Type B pancreatic cell (in vitro differentiated cells): Measurements from ENCODE around the gene BPIFA3. TPM values are rescaled to one million over a fixed set of nuclear protein-coding genes. Genes with fewer than 3 reads are reported as not detected.

ENCODE experiments used
- DNase-seq: peaks from one replicate; pipeline ENCODE4 v3.0.0; 2021; ENCODE audit warnings: mixed read lengths; ENCODE audit not compliant: unreplicated experiment; ENCODE audit errors: extremely low spot score
- H3K27ac Mint-ChIP-seq: 2 replicates; pipeline ENCODE4 v1.8.0; 2021; ENCODE audit warnings: mild to moderate bottlenecking, mixed read lengths
- H3K27me3 Mint-ChIP-seq: 2 replicates; pipeline ENCODE4 v1.8.0; 2021; ENCODE audit warnings: mixed read lengths
- H3K36me3 Mint-ChIP-seq: 2 replicates; pipeline ENCODE4 v1.8.0; 2021; ENCODE audit warnings: mixed read lengths
- H3K4me1 Mint-ChIP-seq: one replicate; pipeline ENCODE4 v1.8.0; 2021; ENCODE audit warnings: mixed read lengths; ENCODE audit not compliant: unreplicated experiment
- H3K4me3 Mint-ChIP-seq: 2 replicates; pipeline ENCODE4 v1.8.0; 2021; ENCODE audit warnings: mild to moderate bottlenecking, mixed read lengths
- H3K9me3 Mint-ChIP-seq: 2 replicates; pipeline ENCODE4 v1.8.0; 2021; ENCODE audit warnings: mixed read lengths
- CTCF ChIP-seq: fragments of 200-600 bp; sonication (generic); conservative IDR thresholded peaks from 2 replicates; pipeline ENCODE4 v1.5.0; 2021; ENCODE audit warnings: antibody characterized with exemption, mild to moderate bottlenecking
- long read RNA-seq: library from polyadenylated mRNA; unstranded; transcript quantifications from one replicate; pipeline ENCODE4 v2.0.0, GENCODE V29; 2020
- total RNA-seq: library from RNA; stranded (reverse); gene quantifications from 2 replicates; pipeline ENCODE4 v1.2.1, GENCODE V29; 2021; ENCODE audit warnings: low replicate concordance

BPIFA3 gene
- total RNA-seq: not detected in 2 replicates
- long read RNA-seq: 0 reads

GRCh38 chr20:33217052-33217451, at the start of gene BPIFA3:
TSS of gene BPIFA3 (plus strand) at chr20:33217352. CDS start at chr20:33217537, 185 bp downstream.
- Mint-ChIP-seq H3K9me3 (no peaks in the 10 kb centered on the region), H3K27me3 (peaks cover 57% of the 10 kb centered on the region), H3K27ac (no peak within 1 kb of the TSS), H3K36me3 (no peaks in the 10 kb centered on the region), H3K4me1 (no peaks in the 10 kb centered on the region), H3K4me3 (no peak within 1 kb of the TSS)
- DNase-seq: no peak
- no peak for TF ChIP-seq CTCF

- H3K36me3 Mint-ChIP-seq: no peaks in the 10 kb centered on the region
- H3K4me1 Mint-ChIP-seq: no peaks in the 10 kb centered on the region
- H3K9me3 Mint-ChIP-seq: peaks cover 12% of the 10 kb centered on the region
- no peak for TF ChIP-seq CTCF
- no peak within 1 kb of the TSS for H3K4me3 Mint-ChIP-seq
- no peak for DNase-seq
- H3K27me3 Mint-ChIP-seq: peaks cover 16% of the 10 kb centered on the region
- H3K27ac Mint-ChIP-seq: no peak within 1 kb of the TSS
Observed at GRCh38 chr20:33167859-33168258, 49.3 kb upstream of the BPIFA3 start, which contains the start of gene BPIFA2. TSS of gene BPIFA2 (plus strand) at chr20:33168159. CDS start at chr20:33169146, 987 bp downstream.

- DNase-seq: no peak
- no peaks in the 10 kb centered on the region for H3K4me1 Mint-ChIP-seq
- H3K36me3 Mint-ChIP-seq: no peaks in the 10 kb centered on the region
- peak; percentile 78 for TF ChIP-seq CTCF
- no peak overlapping the region for H3K4me3 Mint-ChIP-seq
- peaks cover 12% of the 10 kb centered on the region for H3K27me3 Mint-ChIP-seq
- H3K27ac Mint-ChIP-seq: no peak overlapping the region
- H3K9me3 Mint-ChIP-seq: peaks cover 12% of the 10 kb centered on the region
Observed at GRCh38 chr20:33169176-33169794, 47.9 kb upstream of the BPIFA3 start.

- peaks cover 12% of the 10 kb centered on the region for H3K9me3 Mint-ChIP-seq
- H3K4me3 Mint-ChIP-seq: no peak overlapping the region
- TF ChIP-seq CTCF: no peak
- no peak overlapping the region for H3K27ac Mint-ChIP-seq
- H3K36me3 Mint-ChIP-seq: no peaks in the 10 kb centered on the region
- H3K4me1 Mint-ChIP-seq: no peaks in the 10 kb centered on the region
- peaks cover 4% of the 10 kb centered on the region for H3K27me3 Mint-ChIP-seq
- no peak for DNase-seq
Observed at GRCh38 chr20:33172781-33173180, 44.4 kb upstream of the BPIFA3 start.

GRCh38 chr20:33175123-33175522, 42.0 kb upstream of the BPIFA3 start:
- Mint-ChIP-seq H3K4me1 (peaks cover 5% of the 10 kb centered on the region), H3K27me3 (peaks cover 4% of the 10 kb centered on the region), H3K27ac (no peak overlapping the region), H3K4me3 (no peak overlapping the region), H3K36me3 (no peaks in the 10 kb centered on the region), H3K9me3 (no peaks in the 10 kb centered on the region)
- TF ChIP-seq CTCF: no peak
- DNase-seq: no peak
